HG03442 (cell line): Measurements from ENCODE around the gene NUDT7.

ENCODE experiments used
- ATAC-seq: cut with Tn5 transposase; IDR thresholded peaks from one replicate; pipeline ENCODE4 v1.9.1; 2021; ENCODE audit warnings: mild to moderate bottlenecking, moderate library complexity; ENCODE audit not compliant: unreplicated experiment

Gene NUDT7

DNA sequence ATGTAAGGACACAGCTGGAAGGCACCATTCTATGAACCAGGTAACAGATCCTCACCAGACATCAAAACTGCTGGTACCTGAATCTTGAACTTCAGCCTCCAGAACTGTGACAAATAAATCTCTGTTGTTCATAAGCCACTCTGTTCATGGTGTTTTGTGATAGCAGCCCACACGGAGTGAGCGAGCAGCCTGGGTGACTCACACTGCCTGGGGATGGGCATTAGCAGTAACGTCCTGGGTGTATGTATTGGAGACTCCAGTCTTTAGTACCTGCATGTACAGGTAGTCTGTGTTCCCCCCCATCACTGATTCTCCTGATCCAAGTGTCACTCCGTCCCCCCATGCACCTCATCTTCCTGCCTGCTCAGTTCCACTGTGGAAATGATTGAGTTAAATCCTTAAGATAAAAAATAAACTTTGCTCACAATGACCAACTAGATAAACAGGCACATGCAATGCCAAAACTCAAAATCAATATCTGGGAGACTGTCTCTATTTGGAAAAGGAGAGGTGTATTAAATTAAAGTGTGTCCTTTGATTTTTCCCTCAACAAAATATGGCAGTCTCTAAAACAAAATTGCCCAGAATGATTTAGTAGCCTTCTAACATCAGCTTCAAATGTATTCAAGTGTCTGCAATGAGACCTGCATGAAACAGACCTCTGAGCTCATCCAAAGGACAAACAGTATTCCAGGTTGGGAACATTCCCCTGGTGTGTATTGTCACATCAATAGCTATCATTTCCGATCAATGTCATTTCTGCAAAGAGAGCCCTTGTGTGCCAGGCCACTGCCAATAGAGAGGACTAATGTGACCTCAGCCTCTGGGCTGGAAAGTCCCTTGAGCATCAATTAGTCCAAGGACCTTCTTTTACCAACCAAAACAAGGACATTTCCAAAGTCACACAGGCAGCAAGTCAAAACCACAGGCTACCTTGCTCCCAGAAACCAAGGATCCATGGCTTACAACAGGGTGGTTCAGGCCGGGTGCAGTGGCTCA is 53.9 kb downstream of the NUDT7 start:
- ATAC-seq = no peak

DNA sequence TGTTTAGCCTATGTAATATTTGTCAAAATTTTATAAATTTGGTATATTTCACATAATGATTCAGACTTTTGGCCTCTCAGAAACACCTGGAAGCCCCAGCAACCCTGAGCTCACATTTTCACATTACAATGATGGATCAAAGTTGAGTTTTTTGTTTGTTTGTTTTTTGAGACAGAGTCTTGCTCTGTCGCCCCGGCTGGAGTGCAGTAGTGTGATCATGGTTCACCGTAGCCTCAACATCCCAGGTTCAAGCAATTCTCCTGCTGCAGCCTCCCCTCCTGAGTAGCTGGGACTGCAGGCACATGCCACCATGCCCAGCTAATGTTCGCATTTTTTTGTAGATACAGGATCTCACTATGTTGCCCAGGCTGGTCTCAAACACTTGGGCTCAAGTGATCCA is 55.4 kb downstream of the NUDT7 start:
- ATAC-seq = no peak

DNA sequence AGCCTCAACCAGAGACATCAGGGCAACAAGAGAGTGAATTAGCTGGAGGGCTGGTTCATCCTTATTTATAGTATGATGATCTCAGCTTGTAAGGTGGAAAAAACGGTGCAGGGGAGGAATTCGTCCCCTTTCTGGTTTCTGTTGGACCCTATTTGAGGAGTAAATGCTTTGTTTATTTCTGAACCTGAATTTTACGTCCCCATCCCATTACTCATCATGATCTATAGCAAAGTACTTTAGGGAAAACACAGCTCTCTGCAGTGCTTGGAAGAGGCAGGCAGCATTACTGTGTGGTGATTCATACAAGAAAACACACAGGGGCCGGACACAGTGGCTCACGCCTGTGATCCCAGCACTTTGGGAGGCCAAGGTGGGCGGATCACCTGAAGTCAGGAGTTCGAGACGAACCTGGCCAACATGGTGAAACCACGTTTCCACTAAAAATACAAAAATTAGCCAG is 58.1 kb downstream of the NUDT7 start:
- no peak for ATAC-seq

DNA sequence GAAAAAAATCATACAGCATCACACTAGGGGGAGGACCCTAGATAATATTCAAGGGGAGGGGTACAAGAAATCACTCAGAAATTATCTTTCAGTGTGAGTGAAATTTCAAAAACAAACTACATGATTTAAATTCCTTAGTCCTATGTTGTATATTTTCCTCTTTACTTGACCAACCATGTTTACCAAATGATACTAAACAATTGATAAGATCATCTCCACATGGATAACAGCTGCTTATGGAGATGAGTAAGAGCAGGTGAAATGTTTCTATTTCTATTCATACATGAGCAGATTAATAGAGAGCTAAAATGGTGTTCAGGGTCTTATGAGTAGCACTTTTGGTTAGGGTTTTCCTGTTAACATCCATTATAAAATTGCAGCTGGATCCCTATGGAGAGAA is 58.8 kb downstream of the NUDT7 start:
- no peak for ATAC-seq

DNA sequence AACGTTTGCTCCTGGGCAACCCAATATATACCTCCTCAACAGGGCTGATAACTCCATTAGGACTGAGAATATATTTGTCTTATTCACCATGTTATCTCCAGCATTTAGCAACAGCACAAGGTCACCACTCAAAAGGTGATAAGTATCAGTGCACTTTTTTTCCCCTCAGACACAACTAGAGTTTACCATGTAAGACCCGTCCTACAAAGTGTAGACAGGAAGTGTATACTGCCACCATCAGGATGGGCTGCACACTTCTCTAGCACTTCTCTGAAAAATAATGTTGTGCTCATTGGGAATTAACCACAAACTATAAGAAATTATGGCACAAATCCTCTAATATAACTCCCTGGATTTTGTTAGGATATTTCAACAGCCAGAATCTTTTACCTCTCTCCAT is 60.4 kb downstream of the NUDT7 start:
- ATAC-seq = no peak

DNA sequence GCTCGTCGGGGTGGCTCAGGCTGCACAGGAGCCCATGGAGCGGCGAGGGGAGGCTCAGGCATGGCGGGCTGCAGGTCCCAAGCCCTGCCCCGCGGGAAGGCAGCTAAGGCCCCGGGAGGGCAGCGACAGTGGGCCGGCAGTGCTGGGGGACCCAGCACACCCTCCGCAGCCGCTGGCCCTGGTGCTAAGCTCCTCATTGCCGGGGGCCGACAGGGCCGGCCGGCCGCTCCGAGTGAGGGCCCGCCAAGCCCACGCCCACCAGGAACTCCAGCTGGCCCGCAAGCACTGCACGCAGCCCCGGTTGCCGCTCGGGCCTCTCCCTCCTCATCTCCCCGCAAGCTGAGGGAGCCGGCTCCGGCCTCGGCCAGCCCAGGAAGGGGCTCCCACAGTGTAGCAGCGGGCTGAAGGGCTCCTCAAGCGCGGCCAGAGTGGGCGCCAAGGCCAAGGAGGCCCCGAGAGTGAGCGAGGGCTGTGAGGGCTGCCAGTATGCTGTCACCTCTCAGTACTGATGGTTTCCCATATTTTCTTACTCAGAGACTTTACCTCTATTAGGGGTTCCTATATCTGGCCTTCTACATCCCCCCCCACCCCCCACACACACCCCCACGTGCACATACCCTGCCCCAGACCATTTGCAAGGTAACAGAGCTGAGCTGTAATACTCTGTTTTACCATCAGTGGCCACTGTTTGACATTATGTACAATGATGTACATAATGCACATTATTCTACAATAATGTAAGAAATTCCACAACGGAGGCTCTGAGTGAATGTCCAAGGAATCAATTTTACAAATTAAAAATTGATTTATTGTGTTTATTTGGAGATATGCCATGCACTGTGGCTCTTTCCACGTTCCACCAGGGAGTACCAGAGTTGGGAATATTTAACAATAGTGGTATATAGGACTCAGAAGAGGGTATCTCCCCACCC is 62.4 kb downstream of the NUDT7 start:
- no peak for ATAC-seq

DNA sequence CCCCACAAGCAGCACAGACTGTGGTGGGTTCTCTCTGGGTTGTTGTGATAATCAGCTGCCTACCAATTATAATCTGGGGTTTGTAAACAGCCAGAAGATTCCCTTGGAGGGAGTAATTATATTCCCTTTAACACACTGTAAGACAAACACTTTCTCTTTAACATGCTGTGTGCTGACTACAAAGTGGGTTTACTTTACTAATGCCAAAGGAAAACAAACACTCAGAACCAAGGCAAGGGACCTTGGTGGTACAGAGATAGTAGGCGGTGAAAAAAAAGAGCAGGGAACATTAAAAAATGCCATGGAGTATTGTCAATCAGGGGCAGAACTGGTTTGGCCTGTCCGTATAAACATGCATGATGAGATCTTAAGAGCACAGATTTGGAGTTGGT is 63.1 kb downstream of the NUDT7 start:
- ATAC-seq = no peak

DNA sequence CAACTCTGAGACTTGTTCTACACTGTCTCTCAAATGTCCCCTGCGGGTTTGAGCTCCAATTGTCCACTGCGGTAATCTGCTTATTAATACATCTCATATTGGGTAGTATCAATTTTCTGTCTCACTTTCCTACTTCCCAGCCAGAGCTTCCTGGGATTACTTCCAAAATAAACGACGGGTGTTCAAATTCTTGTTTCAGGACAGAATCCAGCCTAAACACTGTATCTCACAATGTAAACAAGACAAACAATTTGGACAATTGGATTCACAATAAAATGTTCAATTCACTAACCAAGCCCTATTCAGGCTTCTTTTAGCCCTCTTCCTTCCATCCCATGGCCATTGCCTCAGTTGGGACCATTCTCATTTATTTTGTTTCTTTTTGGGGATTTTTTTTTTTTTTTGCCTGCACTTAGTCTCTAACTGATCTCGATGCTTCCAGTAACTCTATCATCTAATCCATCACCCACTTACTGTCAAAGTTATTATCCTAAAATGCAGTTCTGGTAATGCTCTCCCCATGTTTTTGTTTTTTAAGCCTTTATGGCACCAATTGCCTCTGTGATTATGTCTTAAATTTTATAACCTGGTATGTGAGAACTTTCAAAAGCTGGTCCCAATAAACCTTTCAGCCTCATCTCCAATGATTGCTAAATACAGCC is 64.0 kb downstream of the NUDT7 start:
- ATAC-seq = no peak

DNA sequence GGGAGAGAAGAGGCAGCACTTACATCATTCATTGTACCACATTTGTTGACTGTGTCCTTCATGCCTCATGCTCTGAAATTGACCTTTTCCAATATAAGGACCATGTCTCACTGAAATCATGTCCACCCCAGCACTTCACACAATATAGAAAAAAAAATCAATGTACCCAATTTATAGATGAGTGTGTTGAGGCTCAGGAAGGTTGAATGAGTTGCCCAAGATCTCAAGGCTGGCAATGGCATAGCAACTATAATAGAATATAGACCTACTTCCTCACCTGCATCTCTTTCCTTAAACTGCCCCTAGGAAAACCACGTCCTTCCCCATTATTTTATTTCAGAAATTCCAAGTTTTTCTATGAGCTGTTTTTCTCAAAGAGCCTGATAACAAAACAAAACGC is 65.1 kb downstream of the NUDT7 start:
- no peak for ATAC-seq

DNA sequence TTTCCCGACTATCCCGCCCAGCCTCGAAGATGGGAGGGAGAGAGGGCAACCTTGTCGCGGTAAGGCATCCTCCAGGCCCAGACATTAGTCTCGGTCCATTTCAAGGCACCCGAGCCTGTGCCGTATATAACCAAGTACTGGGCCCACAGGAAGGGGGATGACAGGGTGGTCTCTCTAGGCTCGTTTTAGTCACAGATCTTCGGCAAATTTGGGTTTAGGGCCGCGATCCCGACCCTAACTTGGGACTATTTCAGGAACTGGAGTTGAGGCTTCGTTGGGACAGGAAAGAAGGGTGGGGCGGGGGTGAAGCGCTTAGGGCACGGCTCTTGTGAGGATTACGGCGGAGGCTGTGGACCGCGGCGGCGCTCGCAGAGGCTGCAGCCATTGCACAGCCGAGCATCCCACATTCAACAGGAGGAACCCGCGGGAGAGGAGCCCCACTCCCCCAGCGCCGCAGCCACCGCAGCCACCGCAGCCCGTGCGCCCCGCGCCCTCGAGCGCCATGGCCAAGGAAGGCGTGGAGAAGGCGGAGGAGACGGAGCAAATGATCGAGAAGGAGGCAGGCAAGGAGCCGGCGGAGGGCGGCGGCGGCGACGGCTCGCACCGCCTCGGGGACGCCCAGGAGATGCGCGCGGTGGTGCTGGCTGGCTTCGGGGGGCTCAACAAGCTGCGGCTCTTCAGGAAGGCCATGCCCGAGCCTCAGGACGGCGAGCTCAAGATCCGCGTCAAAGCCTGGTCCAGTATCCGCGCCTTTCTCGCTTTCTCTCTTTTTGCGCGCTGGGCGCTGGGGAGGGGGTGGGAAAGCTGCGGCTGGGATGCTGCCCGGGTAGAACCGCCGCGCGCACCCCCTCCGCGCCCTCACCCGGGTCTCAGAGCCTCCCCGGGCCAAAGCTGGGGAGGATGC is 66.1 kb downstream of the NUDT7 start, which contains the start of gene VAT1L:
Gene VAT1L (plus strand): TSS at position 384 of the 904 bp plus-strand sequence. CDS start 119 bp downstream, at position 503.
- ATAC-seq = no peak

DNA sequence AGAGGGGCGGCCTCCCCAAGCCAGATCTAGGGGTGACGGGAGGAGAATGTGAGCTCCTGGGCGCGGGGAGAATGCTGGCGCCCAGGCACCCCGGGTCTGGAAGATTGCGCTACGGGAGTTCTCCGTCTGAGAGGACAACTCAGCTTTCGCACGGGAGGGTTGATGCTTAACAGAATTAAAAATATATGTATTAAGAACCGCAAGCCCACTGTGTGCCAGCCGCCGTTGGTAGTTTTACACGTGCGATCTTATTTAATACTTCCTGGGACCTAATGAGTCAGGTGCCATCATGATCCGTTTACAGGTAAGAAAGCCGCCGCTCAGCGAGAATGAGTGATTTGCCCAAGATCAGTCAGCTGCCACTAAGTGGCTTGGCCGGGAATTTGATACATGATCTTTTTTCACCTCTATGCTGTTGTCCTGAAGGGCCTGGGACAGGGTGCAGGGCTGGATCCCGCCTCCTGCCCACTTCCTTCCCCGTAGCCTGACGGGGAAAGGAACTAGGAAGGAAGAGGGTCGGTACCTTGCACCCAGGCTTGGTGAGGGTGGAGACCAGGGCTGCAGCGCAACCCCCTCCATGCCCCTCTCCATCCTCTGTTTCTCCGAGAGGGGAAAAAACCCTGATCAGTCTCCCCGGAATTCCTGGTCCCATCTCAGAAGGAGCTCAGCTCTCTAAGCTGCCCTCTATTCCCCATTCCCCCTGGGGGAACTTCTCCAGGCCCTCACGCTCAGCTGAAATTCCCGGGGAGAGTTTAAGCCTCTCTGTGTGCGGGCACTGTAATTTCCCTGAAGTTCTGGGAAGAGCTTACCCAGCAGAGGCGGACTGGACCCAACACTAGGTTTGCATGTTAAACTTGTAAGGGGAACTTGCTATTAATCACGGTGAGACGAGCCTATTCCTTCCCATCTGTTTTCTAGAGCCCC is 67.0 kb downstream of the NUDT7 start:
- no peak for ATAC-seq

DNA sequence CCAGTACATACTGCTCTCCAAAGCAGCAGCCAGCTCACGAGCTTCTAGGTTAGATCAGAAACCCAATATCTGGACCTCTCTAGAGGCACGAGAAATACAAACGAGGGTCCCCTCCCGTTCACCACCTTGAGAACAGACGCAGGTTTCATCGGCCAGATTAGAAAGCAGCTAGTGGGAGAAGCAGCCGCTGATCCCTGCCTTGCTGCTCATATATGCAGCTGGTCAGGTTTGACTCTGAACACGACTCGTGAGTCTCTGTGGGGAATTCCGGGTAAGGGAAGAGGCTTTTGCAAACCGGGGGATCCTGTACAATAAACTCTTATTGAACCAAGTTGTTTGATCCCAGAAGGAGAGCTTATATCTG is 67.7 kb downstream of the NUDT7 start:
- no peak for ATAC-seq

DNA sequence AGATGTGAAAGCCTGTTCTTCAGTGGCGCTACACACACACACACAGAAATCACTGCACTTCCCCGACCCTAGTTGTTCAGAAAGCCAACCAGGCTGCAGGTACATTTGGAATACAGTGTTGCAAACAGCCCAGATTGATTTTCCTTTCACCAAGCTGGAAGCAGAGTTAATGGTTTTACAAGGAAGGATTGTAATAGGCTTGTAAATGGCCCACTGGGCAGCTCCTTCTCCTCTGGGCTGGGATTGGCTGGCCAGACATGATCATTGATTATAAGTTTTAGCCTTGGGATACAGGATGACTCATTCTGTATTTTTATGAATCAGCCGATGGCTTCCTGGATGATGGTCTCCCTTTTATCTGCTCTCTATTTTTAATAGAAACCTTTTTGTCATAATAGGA is 68.6 kb downstream of the NUDT7 start:
- ATAC-seq = no peak
